OCI-LY1 (cell line): ENCODE data around the gene P2RY2.

Source experiments
- CTCF ChIP-seq: fragments of 200-600 bp; sonication (generic), shearing (Covaris generic); IDR thresholded peaks from 2 replicates; pipeline ENCODE4 v1.5.1; 2017; ENCODE audit warnings: mild to moderate bottlenecking, antibody characterized with exemption, low read length, moderate library complexity, mixed read lengths
- EZH2 ChIP-seq: fragments of 200-600 bp; sonication (generic), shearing (Covaris generic); IDR thresholded peaks from 2 replicates; pipeline ENCODE4 v1.8.0; 2017; ENCODE audit warnings: borderline replicate concordance, mixed run types, mild to moderate bottlenecking, antibody characterized with exemption, low read length, moderate library complexity, mixed read lengths

GRCh38 chr11:73215191-73216134, 2.6 kb upstream of the P2RY2 start:
- TF ChIP-seq CTCF (no peak), EZH2 (no peak)
